Pancreas (tissue), 10 donors: ENCODE results near the gene IFI35. TPM values are rescaled to one million over a fixed set of nuclear protein-coding genes. Genes with fewer than 3 reads are reported as not detected.
A peak's percentile ranks its signal among the peaks of the same experiment; 100 is the strongest.
"Not testable (repeated sequence)": the region's sequence is repeated elsewhere in the genome, so short reads cannot be mapped to it uniquely, and the experiment has no call there.

Experiments used
- ATAC-seq, 4 donors: fragments of 200-7000 bp; cut with Tn5 transposase; one replicate each; pipeline versions ENCODE4 v1.8.0 to v1.9.1; 2020; ENCODE audit warnings: mild to moderate bottlenecking in 4 of 4, moderate library complexity in 4 of 4
- DNase-seq, 6 donors: peaks; one replicate each; pipeline ENCODE4 v3.0.0-alpha.2; 2020
- FAIRE-seq: peaks from 2 replicates; lab custom pipeline; 2012; peaks lifted over from hg19 to GRCh38; lab: Jason Lieb, UNC
- H3K27ac ChIP-seq, 4 donors: fragments of 200-600 bp; sonication (generic); 1 replicate in 3 of 4; 2 replicates in 1 of 4; pipeline versions ENCODE4 v1.5.0 to v1.8.0; 2020
- H3K27me3 ChIP-seq, 4 donors: fragments of 200-600 bp; one replicate each; pipeline ENCODE4 v1.8.0; 2021
- H3K36me3 ChIP-seq, 3 donors: fragments of 200-600 bp; sonication (generic) in 1 of 3; one replicate each; pipeline versions ENCODE4 v1.5.0 to v1.8.0; 2020 to 2021
- H3K4me1 ChIP-seq, 3 donors: fragments of 200-600 bp; one replicate each; pipeline ENCODE4 v1.8.0; 2021
- H3K4me3 ChIP-seq, 4 donors: fragments of 200-600 bp; sonication (generic) in 2 of 4; one replicate each; pipeline versions ENCODE4 v1.5.0 to v1.8.0; 2020 to 2021
- H3K9me3 ChIP-seq, 4 donors: fragments of 200-600 bp; one replicate each; pipeline ENCODE4 v1.8.0; 2021
- CTCF ChIP-seq, 4 donors: fragments of 200-600 bp; sonication (generic) in 3 of 4; IDR thresholded peaks; one replicate each; pipeline versions ENCODE4 v1.5.0 to v1.8.0; 2021; ENCODE audit warnings: antibody characterized with exemption in 4 of 4
- WGBS, 2 donors: extraction: QIAGEN DNeasy Blood & Tissue Kit; methylation state at CpG; one replicate each; pipeline ENCODE4 v1.1.7; 2013; 5-methylcytosine and 5-hydroxymethylcytosine counted together
- intact Hi-C, 3 donors: fragments of 100-400 bp; cut with DNase I; formaldehyde crosslinking; loops; one replicate each; pipeline versions ENCODE4 v1.11.1 to v1.14.2; 2022
- polyA plus RNA-seq, 2 donors: library from polyadenylated mRNA; stranded (reverse); fragments of 200-250 nt; gene quantifications; one replicate each; pipeline ENCODE4 v1.2.3, GENCODE V29; 2013
- total RNA-seq, 6 donors: library from RNA; stranded (reverse); fragmentation: NEBNext Ultra II Directional in 4 of 6; extraction: Animal tissue kit (Norgen Biotek cat#: 25700) in 4 of 6; gene quantifications; one replicate each; pipeline versions ENCODE4 v1.2.1 to v1.2.4, GENCODE V29; 2021 to 2023
- donor health status: healthy with polysubstance abuse.
- donor health status: DM: no; HTN: no; CAD: no; lungs with moderate emphysema.
- donor health status: DM: no; HTN: no; CAD: no.
- donor health status: control.
- donor health status: control.
- donor health status: Bipolar disorder and iron deficiency.
- donor health status: DM: yes; HTN: yes; CAD: no.
- donor health status: DM: no; HTN: no; CAD: no.
- donor health status: DM: no; HTN: no; CAD: no.
- donor health status: DM: yes; HTN: yes; CAD: no.

Gene IFI35
- total and polyA plus RNA-seq, 8 donors, result 6.0 to 23.9 (median 10.0) TPM

GRCh38 chr17:42971589-42971988, 35.0 kb upstream of the IFI35 start:
- H3K27me3 ChIP-seq, result no peaks in the 10 kb centered on the region
- ATAC-seq (no peak), DNase-seq (no peak), FAIRE-seq (no peak)
- no peaks in the 10 kb centered on the region for H3K4me1 ChIP-seq
- TF ChIP-seq CTCF (IDR thresholded peaks at IDR 0.05), result no peak
- H3K36me3 ChIP-seq, result no peaks in the 10 kb centered on the region
- H3K9me3 ChIP-seq, result no peaks in the 10 kb centered on the region
- intact Hi-C loops, result no loop called here
- 74 to 83% methylated on average over 5 of the region's 5 CpGs for WGBS, 2 donors
- no peak overlapping the region for H3K27ac ChIP-seq
- H3K4me3 ChIP-seq, result no peak overlapping the region

GRCh38 chr17:42973323-42973722, 33.3 kb upstream of the IFI35 start:
- FAIRE-seq, intact Hi-C loops, H3K27ac ChIP-seq, H3K4me1 ChIP-seq, H3K36me3 ChIP-seq, DNase-seq, ATAC-seq, H3K27me3 ChIP-seq, H3K4me3 ChIP-seq, H3K9me3 ChIP-seq: not testable (repeated sequence)
- 71 to 77% methylated on average over 5 to 13 of the region's 18 CpGs for WGBS, 2 donors

GRCh38 chr17:42975265-42975664, 31.3 kb upstream of the IFI35 start:
- H3K9me3 ChIP-seq, result no peaks in the 10 kb centered on the region
- H3K36me3 ChIP-seq, result no peaks in the 10 kb centered on the region
- 44 to 50% methylated on average over 2 of the region's 2 CpGs for WGBS, 2 donors
- no peak overlapping the region for H3K4me3 ChIP-seq
- H3K27ac ChIP-seq, result no peak overlapping the region
- FAIRE-seq, result no peak
- ATAC-seq, result no peak
- intact Hi-C loops, result no loop called here
- TF ChIP-seq CTCF (IDR thresholded peaks at IDR 0.05), result no peak
- H3K4me1 ChIP-seq, result peaks cover 0 to 7% (median 0%) of the 10 kb centered on the region in 3 donors
- no peak for DNase-seq
- H3K27me3 ChIP-seq, result no peaks in the 10 kb centered on the region

GRCh38 chr17:42975701-42976100, 30.9 kb upstream of the IFI35 start:
- DNase-seq, H3K4me3 ChIP-seq, H3K36me3 ChIP-seq, H3K9me3 ChIP-seq, H3K27ac ChIP-seq, H3K4me1 ChIP-seq, H3K27me3 ChIP-seq, FAIRE-seq, intact Hi-C loops, ATAC-seq: not testable (repeated sequence)
- WGBS, 2 donors, result 83 to 89% methylated on average over 16 of the region's 16 CpGs

- peaks cover 0 to 17% (median 16%) of the 10 kb centered on the region in 3 donors for H3K4me1 ChIP-seq
- H3K27me3 ChIP-seq, result no peaks in the 10 kb centered on the region
- DNase-seq, result peak in 3 of 6 donors; percentile 32 to 41 (median 38)
- H3K27ac ChIP-seq, result peak within 1 kb of the TSS; percentile 68 to 85 (median 76)
- no peaks in the 10 kb centered on the region for H3K9me3 ChIP-seq
- H3K36me3 ChIP-seq, result no peaks in the 10 kb centered on the region
- H3K4me3 ChIP-seq, result peak within 1 kb of the TSS; percentile 68 to 90 (median 86)
- 36 to 37% methylated on average over 21 of the region's 21 CpGs for WGBS, 2 donors
- no peak for TF ChIP-seq CTCF (IDR thresholded peaks at IDR 0.05)
- FAIRE-seq, result no peak
- ATAC-seq, result peak; percentile 21 to 39 (median 28)
- intact Hi-C loops, result no loop called here
Observed at GRCh38 chr17:42979511-42980273, 26.9 kb upstream of the IFI35 start, which contains the start of gene PTGES3L. Gene PTGES3L, minus strand, starts transcription at chr17:42980080. Its CDS starts 27 bp downstream, at chr17:42980053.
